GM21786 (cell line): Measurements from ENCODE around the gene DOCK4.

ENCODE experiments used
- ATAC-seq: cut with Tn5 transposase; IDR thresholded peaks from one replicate; pipeline ENCODE4 v1.9.1; 2021; ENCODE audit not compliant: unreplicated experiment

Gene DOCK4

GRCh38 chr7:111787099-111787498, 419.1 kb downstream of the DOCK4 start:
- ATAC-seq, result no peak

DNA sequence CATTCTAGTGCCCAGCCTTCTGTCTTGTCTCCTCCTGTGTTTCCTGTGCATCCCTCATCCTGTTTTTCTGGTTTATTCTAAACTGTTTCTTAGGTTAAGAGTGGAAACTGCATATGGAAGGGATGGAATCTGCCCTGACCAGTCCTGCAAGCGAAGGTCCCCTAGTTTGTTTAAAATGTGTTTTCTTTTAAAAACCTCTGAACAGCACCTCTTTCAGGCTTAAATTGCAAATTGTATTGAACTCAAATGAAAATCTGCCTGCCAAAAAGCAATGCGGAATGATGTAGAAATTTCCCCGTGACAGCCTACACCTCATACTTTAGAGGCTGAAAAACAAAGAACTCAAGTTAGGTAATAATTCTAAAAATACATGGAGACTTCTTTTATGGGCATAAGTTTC, 421.1 kb downstream of the DOCK4 start:
- ATAC-seq, result no peak

- no peak for ATAC-seq
Measured at GRCh38 chr7:111784296-111784695, 421.9 kb downstream of the DOCK4 start.

DNA sequence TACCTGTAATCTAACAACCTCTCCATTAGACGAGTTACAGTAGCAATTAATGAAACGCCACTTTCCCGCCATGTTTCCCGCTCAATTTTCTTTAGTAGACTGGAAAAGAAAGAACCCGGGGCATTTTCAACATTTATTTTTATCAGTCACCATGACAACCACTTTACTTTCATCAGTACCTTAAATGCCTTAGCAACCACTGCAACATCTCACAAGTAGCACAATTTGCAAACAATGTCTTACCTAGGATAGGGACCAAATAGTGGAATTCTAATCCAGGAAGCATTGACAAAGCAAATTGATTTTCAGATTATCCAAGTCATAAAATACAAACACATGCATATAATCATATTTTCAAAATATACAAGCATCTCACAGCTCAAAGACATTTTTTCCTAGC, 422.3 kb downstream of the DOCK4 start:
- no peak for ATAC-seq

- no peak for ATAC-seq
Measured at GRCh38 chr7:111780527-111780926, 425.7 kb downstream of the DOCK4 start.

DNA sequence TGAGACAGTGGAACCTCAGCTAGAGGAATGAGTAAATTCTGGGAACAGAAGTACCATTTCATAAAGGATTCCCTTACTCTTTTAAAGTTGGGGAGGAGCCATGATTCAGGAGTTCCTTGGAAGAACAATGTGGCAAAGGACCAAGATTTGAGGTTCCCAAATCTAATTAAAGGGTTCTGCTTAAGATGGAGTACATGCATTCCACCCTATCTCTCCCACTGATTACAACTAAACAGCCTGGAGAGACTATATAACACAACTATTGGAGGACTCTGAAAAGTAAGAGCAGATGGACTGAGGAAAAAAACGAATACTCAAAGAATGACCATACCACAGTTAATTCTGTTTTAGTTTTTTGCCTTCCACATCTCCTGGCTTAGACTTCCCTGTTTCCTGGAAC, 431.0 kb downstream of the DOCK4 start:
- ATAC-seq, result no peak

DNA sequence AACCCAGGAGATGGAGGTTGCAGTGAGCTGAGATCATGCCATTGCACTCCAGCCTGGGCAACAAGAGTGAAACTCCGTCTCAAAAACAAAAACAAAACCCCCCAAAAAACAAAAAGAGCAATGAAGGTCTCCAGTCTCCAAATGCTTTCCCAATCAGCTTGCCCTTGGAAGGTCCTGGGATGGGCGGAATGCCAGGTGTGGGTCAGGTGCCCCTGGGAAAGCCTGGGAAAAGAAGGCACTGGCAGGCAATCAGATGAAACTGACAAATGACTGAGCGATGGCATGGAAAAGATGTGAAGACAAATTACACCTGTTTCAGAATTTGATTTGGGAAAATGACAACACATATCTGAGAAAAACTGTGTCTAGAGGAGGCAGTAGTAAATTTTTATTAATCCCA, 433.5 kb downstream of the DOCK4 start:
- ATAC-seq, result no peak

- ATAC-seq, result no peak
Measured at GRCh38 chr7:111771638-111772037, 434.6 kb downstream of the DOCK4 start.

GRCh38 chr7:111770116-111770515, 436.1 kb downstream of the DOCK4 start:
- ATAC-seq, result no peak

DNA sequence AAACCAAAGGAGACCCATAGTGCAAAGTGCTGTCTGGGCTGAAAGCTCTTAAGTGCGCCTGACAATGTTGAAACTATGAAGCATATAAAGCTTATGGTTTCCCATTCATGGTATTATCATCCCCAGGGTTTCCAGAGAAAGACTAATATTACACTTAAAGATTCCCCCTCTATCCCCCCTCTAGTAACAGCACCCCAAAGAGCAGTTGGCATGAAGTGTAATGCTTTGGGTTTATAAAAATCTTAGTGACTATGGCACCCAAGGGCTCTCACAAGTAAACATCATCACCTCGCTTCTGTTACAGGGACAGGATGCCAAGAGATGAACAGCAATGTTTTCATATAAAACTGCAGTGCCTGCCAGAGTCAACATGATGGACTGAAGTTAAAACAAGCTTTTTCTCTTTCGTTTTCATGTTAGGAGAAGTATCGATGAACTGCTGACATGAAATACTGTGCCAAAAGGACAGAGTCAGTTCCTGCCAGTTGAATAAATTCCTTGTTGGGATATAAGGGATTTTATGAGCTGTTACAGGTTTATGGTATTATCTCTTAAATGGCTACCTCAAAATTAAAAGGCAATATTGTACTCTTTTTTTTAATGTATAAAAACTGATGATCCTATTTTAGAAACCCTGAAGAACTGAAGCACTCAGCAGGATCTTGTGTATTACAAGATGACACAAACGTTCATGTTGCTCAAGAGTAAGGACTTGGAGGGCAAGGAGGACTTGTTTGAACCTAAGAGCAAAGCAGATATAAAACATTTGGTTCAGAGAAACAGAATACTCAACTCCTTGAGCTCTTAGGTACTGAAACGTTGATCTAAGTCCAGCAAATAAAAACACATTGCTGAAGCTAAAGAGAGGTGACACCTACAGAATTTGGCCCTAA, 440.2 kb downstream of the DOCK4 start:
- ATAC-seq, result no peak

GRCh38 chr7:111763221-111763801, 442.9 kb downstream of the DOCK4 start:
- ATAC-seq, result peak; percentile 47

DNA sequence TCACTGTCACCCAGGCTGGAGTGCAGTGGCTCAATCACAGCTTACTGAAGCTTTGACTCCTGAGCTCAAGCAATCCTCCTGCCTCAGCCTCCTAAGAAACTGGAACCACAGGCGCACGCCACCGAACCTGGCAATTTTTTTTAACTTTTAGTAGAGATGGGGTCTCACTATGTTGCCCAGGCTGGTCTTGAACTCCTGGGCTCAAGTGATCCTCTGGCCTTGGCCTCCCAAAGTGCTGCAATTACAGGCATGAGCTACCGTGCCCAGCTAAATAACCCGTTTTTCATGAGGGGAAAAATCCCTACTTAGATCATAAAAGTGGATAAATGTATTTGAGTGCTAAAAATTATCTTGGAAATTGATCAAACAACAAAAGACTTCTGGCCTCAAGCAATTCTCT, 443.4 kb downstream of the DOCK4 start:
- no peak for ATAC-seq

GRCh38 chr7:111762211-111762610, 444.0 kb downstream of the DOCK4 start:
- no peak for ATAC-seq

GRCh38 chr7:111760043-111760442, 446.2 kb downstream of the DOCK4 start:
- no peak for ATAC-seq

- no peak for ATAC-seq
Measured at GRCh38 chr7:111758332-111758731, 447.9 kb downstream of the DOCK4 start.

- no peak for ATAC-seq
Measured at GRCh38 chr7:111756687-111757178, 449.5 kb downstream of the DOCK4 start.

DNA sequence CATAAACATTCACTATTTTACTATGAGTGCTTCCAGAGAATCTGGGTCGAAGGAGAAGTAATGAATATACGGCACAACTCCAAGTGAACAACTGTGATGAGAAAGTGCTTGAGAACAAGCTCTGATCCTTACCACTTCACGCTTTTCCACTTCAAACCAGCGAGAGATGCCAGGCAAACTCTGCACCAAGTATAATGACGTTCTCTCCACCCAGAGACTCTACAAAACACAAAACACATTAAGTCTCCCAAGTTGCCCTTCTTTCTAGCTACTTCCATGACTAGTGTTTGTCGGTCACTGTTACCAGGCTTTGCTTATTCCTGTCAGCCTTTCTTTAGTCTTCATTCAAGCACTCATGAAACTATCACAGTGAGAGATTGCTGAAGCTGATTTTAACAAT, 450.8 kb downstream of the DOCK4 start:
- ATAC-seq, result no peak

- no peak for ATAC-seq
Measured at GRCh38 chr7:111753968-111754367, 452.2 kb downstream of the DOCK4 start.

- ATAC-seq, result peak; percentile 94
Measured at GRCh38 chr7:111752022-111752582, 454.1 kb downstream of the DOCK4 start.

DNA sequence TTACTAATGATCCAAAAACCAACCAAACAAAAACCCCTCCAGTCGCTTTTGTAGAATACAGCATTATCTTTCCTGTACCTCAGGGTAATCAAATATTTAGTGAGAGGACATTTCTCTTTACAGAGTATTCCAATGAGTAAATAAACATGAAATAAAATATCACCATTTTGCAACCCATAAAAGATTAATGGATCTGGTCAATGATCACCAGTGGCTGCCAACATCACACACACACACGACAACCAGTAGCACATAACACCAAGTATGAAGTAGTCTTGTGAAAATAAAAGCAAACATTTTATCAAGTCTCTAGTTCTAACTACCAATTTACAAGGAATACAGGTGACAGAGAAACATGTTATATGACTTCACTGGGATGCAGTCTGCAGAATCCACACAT, 455.3 kb downstream of the DOCK4 start:
- ATAC-seq, result no peak

GRCh38 chr7:111750228-111750627, 456.0 kb downstream of the DOCK4 start:
- ATAC-seq, result no peak

GRCh38 chr7:111749625-111750024, 456.6 kb downstream of the DOCK4 start:
- ATAC-seq, result no peak
